ENCODE measurements around the gene KAT7.

The KAT7 gene

GRCh38 chr17:49873466-49873865 is 85.0 kb downstream of the KAT7 start:
- no peak for DNase-seq

DNA sequence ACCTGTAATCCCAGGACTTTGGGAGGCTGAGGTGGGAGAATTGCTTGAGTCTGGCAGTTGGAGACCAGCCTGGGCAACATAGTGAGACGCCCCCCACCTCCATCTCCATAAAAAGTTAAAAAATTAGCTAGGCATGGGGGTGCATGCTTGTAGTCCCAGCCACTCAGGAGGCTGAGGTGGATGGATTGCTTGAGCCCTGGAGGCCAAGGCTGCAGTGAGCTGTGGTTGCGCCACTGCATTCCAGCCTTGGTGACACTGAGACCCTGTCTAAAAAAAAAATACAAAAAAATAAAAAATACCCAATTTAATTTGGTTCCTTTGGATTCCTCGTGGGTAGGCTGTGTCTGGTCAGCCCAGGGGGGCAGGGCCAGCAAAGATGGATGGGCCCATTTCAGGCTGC is 85.4 kb downstream of the KAT7 start:
- DNase-seq = no peak

- DNase-seq = no peak
These were observed 86.4 kb downstream of the KAT7 start for GRCh38 chr17:49874911-49875310.

DNA sequence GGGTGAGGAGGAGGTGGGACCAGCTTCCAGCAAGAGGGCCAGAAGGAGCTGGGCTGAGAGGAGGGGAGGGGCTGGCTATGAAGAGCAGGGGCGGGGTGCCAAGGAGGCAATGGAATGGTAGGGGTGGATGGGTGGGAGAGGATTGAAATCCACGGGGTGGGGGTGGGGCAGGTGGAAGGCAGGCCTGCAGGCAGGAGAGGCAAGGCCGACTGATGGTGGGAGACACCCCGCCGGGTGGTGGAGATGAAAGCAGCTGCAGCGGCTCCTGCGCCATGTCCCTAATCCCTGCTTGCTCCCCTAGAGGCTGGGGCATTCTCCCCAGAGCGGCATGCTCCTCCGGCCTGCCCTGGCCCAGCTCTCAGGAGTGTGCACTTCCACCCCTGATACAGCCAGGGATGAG is 87.2 kb downstream of the KAT7 start:
- DNase-seq = no peak

GRCh38 chr17:49878931-49879904 is 90.7 kb downstream of the KAT7 start:
- DNase-seq = no peak

- peak; percentile 22 for DNase-seq
These were observed 92.0 kb downstream of the KAT7 start for GRCh38 chr17:49880291-49881053.

DNA sequence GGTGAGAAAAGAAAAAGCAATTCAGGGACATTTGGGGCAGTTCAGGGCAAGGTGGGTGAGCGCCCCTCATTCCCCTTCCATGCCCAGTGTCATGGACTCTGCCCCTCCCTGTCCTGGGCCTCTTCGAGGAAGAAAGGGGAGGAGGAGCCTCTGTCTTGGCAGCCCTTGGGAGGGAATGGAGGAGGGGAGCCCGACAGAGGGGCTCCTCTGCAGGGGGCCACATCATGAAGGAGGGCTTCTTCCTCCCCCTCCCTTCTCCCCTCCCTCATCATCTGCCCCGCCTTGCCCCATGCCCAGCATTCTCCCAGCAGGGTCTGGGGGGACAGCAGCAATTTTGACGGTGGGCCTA is 92.5 kb downstream of the KAT7 start:
- DNase-seq = no peak

DNA sequence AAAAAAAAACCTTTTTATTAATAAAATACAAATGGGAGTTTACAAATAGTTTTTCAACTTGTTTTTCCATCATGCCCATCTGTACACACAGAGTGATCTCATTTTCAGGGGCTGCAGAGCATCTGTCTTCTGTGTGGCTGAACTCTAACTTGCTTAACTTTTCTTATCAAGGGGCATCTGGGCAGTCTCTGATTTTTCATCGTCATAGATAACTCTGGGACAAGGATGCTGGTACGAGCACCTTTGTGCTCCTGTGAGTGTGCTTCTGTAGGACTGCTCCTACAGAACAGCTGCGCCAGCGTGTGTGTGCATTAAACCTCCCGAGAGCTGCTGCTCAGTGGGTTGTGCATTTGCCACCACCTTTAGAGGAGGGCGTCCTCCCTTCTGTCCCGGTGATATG is 94.0 kb downstream of the KAT7 start:
- no peak for DNase-seq

Data from GOT3 (cell line).